ENCODE results near the gene PCSK1N.
"Not testable (repeated sequence)": the region's sequence is repeated elsewhere in the genome, so short reads cannot be mapped to it uniquely, and the experiment has no call there.

The PCSK1N gene

DNA sequence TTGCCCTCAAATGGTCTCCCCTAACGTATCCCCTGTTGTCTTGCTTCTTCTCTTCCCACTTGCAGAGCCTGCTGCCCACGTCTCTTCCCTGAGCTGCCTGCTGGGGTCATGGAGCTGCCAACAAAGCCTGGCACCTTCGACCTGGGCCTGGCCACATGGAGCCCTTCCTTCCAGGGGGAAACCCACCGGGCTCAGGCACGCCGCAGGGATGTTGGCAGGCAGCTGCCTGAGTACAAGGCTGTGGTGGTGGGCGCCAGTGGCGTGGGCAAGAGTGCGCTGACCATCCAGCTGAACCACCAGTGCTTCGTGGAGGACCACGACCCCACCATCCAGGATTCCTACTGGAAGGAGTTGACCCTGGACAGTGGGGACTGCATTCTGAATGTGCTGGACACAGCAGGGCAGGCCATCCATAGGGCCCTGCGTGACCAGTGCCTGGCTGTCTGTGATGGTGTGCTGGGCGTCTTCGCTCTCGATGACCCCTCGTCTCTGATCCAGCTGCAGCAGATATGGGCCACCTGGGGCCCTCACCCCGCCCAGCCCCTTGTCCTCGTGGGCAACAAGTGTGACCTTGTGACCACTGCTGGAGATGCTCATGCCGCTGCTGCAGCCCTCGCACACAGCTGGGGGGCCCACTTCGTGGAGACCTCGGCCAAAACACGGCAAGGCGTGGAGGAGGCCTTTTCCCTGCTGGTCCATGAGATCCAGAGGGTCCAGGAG lies 6.2 kb downstream of the PCSK1N start:
- Mint-ChIP-seq H3K27ac (no peak overlapping the region), H3K27me3 (peaks cover 2% of the 10 kb centered on the region)

DNA sequence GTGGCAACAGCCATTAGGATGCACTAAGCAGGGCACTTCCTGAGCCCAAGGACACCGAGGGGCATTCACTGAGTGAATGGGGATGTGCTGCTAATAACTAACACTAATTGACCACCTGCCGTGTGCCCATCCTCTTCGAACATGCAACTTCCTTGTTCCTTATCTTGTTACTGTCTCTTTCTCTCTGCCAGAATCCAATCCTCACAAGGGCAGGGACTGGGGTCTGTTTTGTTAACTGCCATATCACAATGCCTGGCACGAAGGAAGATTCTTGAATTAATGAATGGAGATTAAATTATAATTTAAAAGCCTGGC lies 7.8 kb downstream of the PCSK1N start:
- Mint-ChIP-seq H3K36me3 (no peaks in the 10 kb centered on the region), H3K4me3 (peak overlapping the region; percentile 67), H3K9me3 (ENCODE audit: low read depth) (no peaks in the 10 kb centered on the region), H3K27me3 (peaks cover 2% of the 10 kb centered on the region), H3K27ac (no peak overlapping the region), H3K4me1 (ENCODE audit: low read depth) (peaks cover 6% of the 10 kb centered on the region)

More for the DNA sequence above, 6.2 kb downstream of the PCSK1N start:
- no peaks in the 10 kb centered on the region for H3K36me3 Mint-ChIP-seq
- H3K9me3 Mint-ChIP-seq (ENCODE audit: low read depth): no peaks in the 10 kb centered on the region
- H3K4me1 Mint-ChIP-seq (ENCODE audit: low read depth): peaks cover 11% of the 10 kb centered on the region
- no peak overlapping the region for H3K4me3 Mint-ChIP-seq

DNA sequence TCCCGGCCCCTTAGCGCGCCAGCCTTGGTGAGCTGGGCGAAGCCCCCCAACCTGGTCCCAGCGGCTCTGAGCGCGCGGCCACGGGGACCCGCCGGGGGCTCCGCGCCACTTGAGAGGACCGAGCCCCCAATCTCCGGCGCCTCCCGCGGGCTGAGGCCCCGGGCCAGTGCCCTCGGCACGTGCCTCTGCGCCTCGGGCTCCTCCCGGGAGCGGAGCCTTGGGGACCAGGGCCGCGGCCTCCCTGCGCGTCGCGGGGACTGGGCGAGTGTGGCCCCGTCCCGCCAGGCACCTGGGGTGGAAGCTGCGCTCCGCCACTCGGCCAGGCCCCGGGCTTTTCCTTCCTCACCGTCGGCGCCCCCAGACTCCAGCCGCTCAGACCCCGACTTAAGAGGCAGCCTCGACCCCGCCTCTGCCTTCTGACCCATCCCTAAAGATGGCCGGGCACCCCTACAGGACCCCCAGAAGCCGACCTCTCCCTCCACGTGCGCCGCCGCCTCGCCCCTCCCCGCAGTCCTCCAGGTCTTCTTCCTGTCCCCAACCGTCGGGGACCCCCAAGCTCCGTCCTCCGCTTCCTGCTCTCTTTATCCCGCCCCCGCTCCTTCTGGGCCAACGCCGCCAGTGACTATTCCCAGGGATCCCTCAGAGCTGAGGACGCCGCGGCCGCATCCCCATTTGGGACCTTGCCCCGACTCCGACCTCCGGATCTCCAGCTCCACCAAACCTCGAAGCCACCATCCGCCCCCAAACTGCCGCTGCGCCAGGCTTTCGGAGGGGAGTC lies 8.3 kb downstream of the PCSK1N start:
- Mint-ChIP-seq H3K36me3 (no peaks in the 10 kb centered on the region), H3K27me3 (peaks cover 2% of the 10 kb centered on the region), H3K4me1 (ENCODE audit: low read depth) (peaks cover 5% of the 10 kb centered on the region), H3K27ac (no peak overlapping the region), H3K9me3 (ENCODE audit: low read depth) (no peaks in the 10 kb centered on the region), H3K4me3 (peak overlapping the region; percentile 67)

DNA sequence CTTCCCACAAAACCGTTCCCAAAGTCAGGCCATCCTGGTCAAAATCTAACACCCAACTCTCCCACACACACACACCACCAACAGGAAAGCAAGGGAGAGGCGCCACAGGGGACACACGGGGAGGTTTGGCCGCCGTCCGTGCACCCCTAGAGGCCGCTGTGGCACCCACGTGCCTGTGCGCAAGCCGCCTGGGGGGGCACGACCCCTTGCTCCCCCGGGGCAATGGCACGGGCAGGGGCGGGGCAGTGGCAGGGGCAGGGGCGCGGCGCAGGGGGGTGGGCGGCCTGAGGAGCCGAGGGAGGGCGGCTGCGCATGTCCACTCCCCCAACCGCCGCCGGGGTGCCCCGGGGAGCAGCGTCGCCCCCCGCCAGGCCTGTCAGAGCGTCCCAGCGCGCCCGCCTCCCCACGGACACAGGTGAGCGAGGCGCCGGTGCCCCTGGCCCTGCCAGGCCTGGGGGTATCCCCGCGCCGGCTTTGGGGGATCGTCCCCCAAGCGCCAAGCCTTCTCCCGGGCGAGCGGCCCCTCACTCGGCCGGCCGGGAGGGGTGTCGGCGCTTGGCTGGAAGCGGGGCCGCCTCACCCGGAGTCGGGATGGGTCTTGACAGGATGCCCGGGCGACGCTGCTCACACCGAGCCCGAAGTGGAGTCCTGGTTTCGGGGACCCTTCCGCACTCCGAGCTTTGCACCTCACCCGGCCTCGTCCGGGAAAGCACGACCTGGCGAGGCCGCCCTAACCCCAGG lies 9.1 kb downstream of the PCSK1N start, which contains the start of gene ERAS:
TSS of gene ERAS (plus strand) at position 379 of the 741 bp plus-strand sequence. CDS start 2,611 bp downstream, outside the sequence.
- Mint-ChIP-seq H3K9me3 (ENCODE audit: low read depth) (no peaks in the 10 kb centered on the region), H3K27ac (no peak within 1 kb of the TSS), H3K27me3 (peaks cover 2% of the 10 kb centered on the region), H3K36me3 (no peaks in the 10 kb centered on the region), H3K4me3 (peak within 1 kb of the TSS; percentile 67), H3K4me1 (ENCODE audit: low read depth) (peaks cover 5% of the 10 kb centered on the region)

DNA sequence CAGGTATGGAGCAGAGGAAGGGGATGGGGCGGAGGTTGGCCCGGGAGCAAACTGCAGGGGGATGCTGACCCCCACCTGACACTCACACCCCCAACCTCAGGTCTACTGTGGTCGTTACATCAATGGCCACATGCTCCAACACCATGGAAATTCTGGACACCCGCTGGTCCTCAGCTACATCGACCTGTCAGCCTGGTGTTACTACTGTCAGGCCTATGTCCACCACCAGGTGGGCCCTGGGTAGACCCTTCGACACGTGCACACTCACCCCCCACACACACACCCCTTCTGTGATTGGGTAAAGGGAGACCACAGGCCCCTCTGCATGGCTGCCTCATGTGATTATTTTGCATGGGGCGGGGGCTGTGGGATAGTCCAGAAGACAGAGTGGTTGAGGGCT lies 11.3 kb downstream of the PCSK1N start:
- peaks cover 5% of the 10 kb centered on the region for H3K4me1 Mint-ChIP-seq (ENCODE audit: low read depth)
- no peak overlapping the region for H3K4me3 Mint-ChIP-seq
- H3K27me3 Mint-ChIP-seq: no peaks in the 10 kb centered on the region
- H3K27ac Mint-ChIP-seq: no peak overlapping the region
- no peaks in the 10 kb centered on the region for H3K36me3 Mint-ChIP-seq
- no peaks in the 10 kb centered on the region for H3K9me3 Mint-ChIP-seq (ENCODE audit: low read depth)

DNA sequence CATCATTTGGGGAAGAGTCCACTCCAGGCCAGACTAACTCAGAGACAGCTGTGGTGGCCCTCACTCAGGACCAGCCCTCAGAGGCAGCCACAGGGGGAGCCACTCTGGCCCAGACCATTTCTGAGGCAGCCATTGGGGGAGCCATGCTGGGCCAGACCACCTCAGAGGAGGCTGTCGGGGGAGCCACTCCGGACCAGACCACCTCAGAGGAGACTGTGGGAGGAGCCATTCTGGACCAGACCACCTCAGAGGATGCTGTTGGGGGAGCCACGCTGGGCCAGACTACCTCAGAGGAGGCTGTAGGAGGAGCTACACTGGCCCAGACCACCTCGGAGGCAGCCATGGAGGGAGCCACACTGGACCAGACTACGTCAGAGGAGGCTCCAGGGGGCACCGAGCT lies 12.4 kb downstream of the PCSK1N start:
- no peaks in the 10 kb centered on the region for H3K9me3 Mint-ChIP-seq (ENCODE audit: low read depth)
- no peak overlapping the region for H3K27ac Mint-ChIP-seq
- no peak overlapping the region for H3K4me3 Mint-ChIP-seq
- no peaks in the 10 kb centered on the region for H3K27me3 Mint-ChIP-seq
- H3K36me3 Mint-ChIP-seq: no peaks in the 10 kb centered on the region
- H3K4me1 Mint-ChIP-seq (ENCODE audit: low read depth): peaks cover 5% of the 10 kb centered on the region

DNA sequence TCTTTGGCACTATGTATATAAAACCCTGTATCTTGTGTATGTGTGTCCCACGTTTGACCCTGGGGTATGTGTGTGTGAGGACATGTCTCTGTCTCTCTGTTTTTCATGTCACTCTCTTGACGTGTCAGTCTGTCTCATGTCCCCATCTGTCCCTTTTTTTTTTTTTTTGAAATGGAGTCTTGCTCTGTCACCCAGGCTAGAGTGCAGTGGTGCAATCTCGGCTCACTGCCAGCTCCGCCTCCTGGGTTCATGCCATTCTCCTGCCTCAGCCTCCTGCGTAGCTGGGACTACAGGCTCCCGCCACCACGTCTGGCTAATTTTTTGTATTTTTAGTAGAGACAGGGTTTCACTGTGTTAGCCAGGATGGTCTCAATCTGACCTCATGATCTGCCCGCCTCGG lies 16.0 kb downstream of the PCSK1N start:
- not testable (repeated sequence) for H3K27me3 Mint-ChIP-seq; H3K4me1 Mint-ChIP-seq (ENCODE audit: low read depth); H3K4me3 Mint-ChIP-seq; H3K9me3 Mint-ChIP-seq (ENCODE audit: low read depth); H3K36me3 Mint-ChIP-seq; H3K27ac Mint-ChIP-seq

GRCh38 chrX:48818866-48819265 lies 16.5 kb downstream of the PCSK1N start:
- Mint-ChIP-seq H3K4me3 (no peak overlapping the region), H3K36me3 (no peaks in the 10 kb centered on the region), H3K4me1 (ENCODE audit: low read depth) (no peaks in the 10 kb centered on the region), H3K27me3 (no peaks in the 10 kb centered on the region), H3K27ac (no peak overlapping the region), H3K9me3 (ENCODE audit: low read depth) (no peaks in the 10 kb centered on the region)

GRCh38 chrX:48818098-48818497 lies 17.3 kb downstream of the PCSK1N start:
- Mint-ChIP-seq H3K36me3 (no peaks in the 10 kb centered on the region), H3K27ac (no peak overlapping the region), H3K27me3 (no peaks in the 10 kb centered on the region), H3K9me3 (ENCODE audit: low read depth) (no peaks in the 10 kb centered on the region), H3K4me1 (ENCODE audit: low read depth) (no peaks in the 10 kb centered on the region), H3K4me3 (no peak overlapping the region)

- Mint-ChIP-seq H3K9me3 (ENCODE audit: low read depth) (no peaks in the 10 kb centered on the region), H3K36me3 (peaks cover 3% of the 10 kb centered on the region), H3K27ac (no peak overlapping the region), H3K4me1 (ENCODE audit: low read depth) (no peaks in the 10 kb centered on the region), H3K4me3 (no peak overlapping the region), H3K27me3 (no peaks in the 10 kb centered on the region)
Measured at GRCh38 chrX:48816014-48816810, 19.2 kb downstream of the PCSK1N start.

DNA sequence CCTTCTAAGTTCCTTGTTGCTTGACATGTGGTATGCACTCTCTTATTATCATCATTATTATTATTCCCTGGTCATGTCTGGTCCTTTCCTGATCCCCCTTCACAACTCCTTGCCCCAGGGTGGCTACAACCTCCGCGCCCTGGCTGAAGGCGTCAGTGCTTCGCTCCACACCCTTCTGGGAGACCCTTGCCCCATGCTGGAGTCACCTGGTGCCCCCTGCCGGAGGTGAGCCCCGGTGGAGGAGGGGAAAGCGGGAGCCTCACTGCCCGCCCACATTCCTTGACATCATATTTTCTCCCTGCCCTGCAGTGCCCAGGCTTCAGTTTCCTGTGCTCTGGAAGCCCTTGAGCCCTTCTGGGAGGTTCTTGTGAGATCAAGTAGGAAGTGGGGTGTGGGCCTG lies 20.1 kb downstream of the PCSK1N start:
- Mint-ChIP-seq H3K9me3 (ENCODE audit: low read depth) (no peaks in the 10 kb centered on the region), H3K36me3 (peaks cover 3% of the 10 kb centered on the region), H3K4me3 (no peak overlapping the region), H3K4me1 (ENCODE audit: low read depth) (no peaks in the 10 kb centered on the region), H3K27me3 (no peaks in the 10 kb centered on the region), H3K27ac (no peak overlapping the region)

DNA sequence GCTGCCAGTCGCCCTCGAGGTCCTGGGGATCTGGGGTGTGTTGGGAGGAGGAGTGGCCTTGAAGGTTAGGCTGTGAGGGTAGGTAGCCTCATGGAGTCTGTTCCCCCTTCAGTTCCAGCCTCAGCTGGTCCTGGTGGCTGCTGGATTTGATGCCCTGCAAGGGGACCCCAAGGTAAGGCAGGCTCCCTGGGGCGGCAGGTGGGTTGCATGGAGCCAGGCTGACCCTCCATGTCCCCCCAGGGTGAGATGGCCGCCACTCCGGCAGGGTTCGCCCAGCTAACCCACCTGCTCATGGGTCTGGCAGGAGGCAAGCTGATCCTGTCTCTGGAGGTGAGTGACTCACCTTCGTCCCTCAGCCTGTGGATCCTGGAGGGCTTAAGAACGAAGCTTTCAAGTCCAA lies 20.7 kb downstream of the PCSK1N start:
- peaks cover 3% of the 10 kb centered on the region for H3K36me3 Mint-ChIP-seq
- no peaks in the 10 kb centered on the region for H3K9me3 Mint-ChIP-seq (ENCODE audit: low read depth)
- no peaks in the 10 kb centered on the region for H3K4me1 Mint-ChIP-seq (ENCODE audit: low read depth)
- H3K27ac Mint-ChIP-seq: no peak overlapping the region
- H3K27me3 Mint-ChIP-seq: no peaks in the 10 kb centered on the region
- H3K4me3 Mint-ChIP-seq: no peak overlapping the region

DNA sequence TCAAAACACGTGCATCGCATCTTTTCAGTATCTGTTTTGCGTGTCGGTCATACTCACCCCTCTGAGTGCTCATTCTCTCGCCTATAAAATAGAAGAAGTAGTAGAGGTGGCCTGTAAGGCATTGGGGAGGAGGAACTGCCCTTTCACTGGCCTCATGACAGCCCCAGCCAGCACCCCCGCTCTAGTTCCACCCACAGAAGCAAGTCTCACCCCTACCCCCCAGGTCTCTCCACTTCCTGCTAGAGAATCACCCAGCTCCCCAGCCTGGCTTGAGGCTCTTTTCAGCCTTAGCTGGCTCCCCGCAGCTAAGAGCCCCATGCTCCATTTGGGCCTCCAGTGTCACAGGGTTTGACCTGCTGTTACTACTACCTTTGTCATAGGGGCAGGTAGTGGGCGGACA lies 21.8 kb downstream of the PCSK1N start:
- Mint-ChIP-seq H3K27ac (no peak overlapping the region), H3K36me3 (peaks cover 3% of the 10 kb centered on the region), H3K27me3 (no peaks in the 10 kb centered on the region), H3K4me3 (no peak overlapping the region), H3K4me1 (ENCODE audit: low read depth) (no peaks in the 10 kb centered on the region), H3K9me3 (ENCODE audit: low read depth) (no peaks in the 10 kb centered on the region)

- H3K36me3 Mint-ChIP-seq: no peaks in the 10 kb centered on the region
- peaks cover 16% of the 10 kb centered on the region for H3K4me1 Mint-ChIP-seq (ENCODE audit: low read depth)
- no peaks in the 10 kb centered on the region for H3K27me3 Mint-ChIP-seq
- no peak overlapping the region for H3K4me3 Mint-ChIP-seq
- H3K27ac Mint-ChIP-seq: no peak overlapping the region
- H3K9me3 Mint-ChIP-seq (ENCODE audit: low read depth): no peaks in the 10 kb centered on the region
Measured at GRCh38 chrX:48806081-48806480, 29.3 kb downstream of the PCSK1N start.

GRCh38 chrX:48802905-48803200 lies 32.6 kb downstream of the PCSK1N start:
- H3K36me3 Mint-ChIP-seq: no peaks in the 10 kb centered on the region
- H3K27me3 Mint-ChIP-seq: no peaks in the 10 kb centered on the region
- H3K27ac Mint-ChIP-seq: peak overlapping the region; percentile 98
- H3K4me1 Mint-ChIP-seq (ENCODE audit: low read depth): peaks cover 21% of the 10 kb centered on the region
- H3K9me3 Mint-ChIP-seq (ENCODE audit: low read depth): no peaks in the 10 kb centered on the region
- H3K4me3 Mint-ChIP-seq: peak overlapping the region; percentile 96
